ENCODE measurements around the gene CLMN. TPM values are rescaled to one million over a fixed set of nuclear protein-coding genes. Genes with fewer than 3 reads are reported as not detected.

Gene CLMN
- total and polyA plus RNA-seq, 2 of the 8 experiments (the other 6 are each of a cell fraction or from before 2014, with no cell fraction given), result 1.6 to 8.2 TPM

GRCh38 chr14:95162641-95163040 lies 157.1 kb downstream of the CLMN start (continued):
- TF ChIP-seq FOSL1 (IDR thresholded peaks at IDR 0.05; ENCODE audit: insufficient read depth, low read depth, low read length) (no peak), SIX5 (IDR thresholded peaks at IDR 0.05; ENCODE audit: low read depth, low read length) (no peak), JUND (IDR thresholded peaks at IDR 0.05; ENCODE audit: low read length) (no peak), TCF12 (IDR thresholded peaks at IDR 0.05; ENCODE audit: low read depth, low read length) (no peak), RBBP5 (IDR thresholded peaks at IDR 0.05; ENCODE audit: borderline replicate concordance, low read depth, low read length) (no peak), SAP30 (IDR thresholded peaks at IDR 0.05; ENCODE audit: insufficient read depth, insufficient replicate concordance, low read length) (no peak)

Measured in H1 (cell line).